Ovary (tissue), 9 donors: ENCODE measurements around the gene FRMD4A. TPM values are rescaled to one million over a fixed set of nuclear protein-coding genes. Genes with fewer than 3 reads are reported as not detected.
"Not testable (repeated sequence)": the region's sequence is repeated elsewhere in the genome, so short reads cannot be mapped to it uniquely, and the experiment has no call there.

Experiments used
- DNase-seq, 5 donors: peaks; one replicate each; pipeline ENCODE4 v3.0.0-alpha.2; 2019 to 2020
- H3K27ac ChIP-seq, 2 donors: fragments of 200-600 bp; one replicate each; pipeline versions ENCODE4 v1.5.1 to v1.8.0; 2019 to 2022
- H3K27me3 ChIP-seq: fragments of 200-600 bp; one replicate; pipeline ENCODE4 v1.8.0; 2022
- H3K36me3 ChIP-seq: fragments of 200-600 bp; sonication (generic); one replicate; pipeline ENCODE4 v1.5.1; 2019
- H3K4me1 ChIP-seq: one replicate; pipeline ENCODE4 v1.8.1; 2013; ENCODE audit warnings: mild to moderate bottlenecking, moderate library complexity; ENCODE audit not compliant: insufficient read depth
- H3K4me3 ChIP-seq: fragments of 200-600 bp; sonication (generic); one replicate; pipeline ENCODE4 v1.5.1; 2017
- H3K9me3 ChIP-seq, 2 donors: fragments of 200-600 bp in 1 of 2; sonication (generic) in 1 of 2; one replicate each; pipeline versions ENCODE4 v1.5.1 to v1.8.1; 2013 to 2019; ENCODE audit warnings: mild to moderate bottlenecking in 1 of 2, moderate library complexity in 1 of 2
- EP300 ChIP-seq: sonication (generic); formaldehyde crosslinking; IDR thresholded peaks from one replicate; pipeline ENCODE4 v1.6.1; 2017; ENCODE audit warnings: antibody characterized with exemption
- POLR2A ChIP-seq: fragments of 450-650 bp; IDR thresholded peaks from one replicate; pipeline ENCODE4 v1.6.1; 2017; ENCODE audit warnings: antibody characterized with exemption, mild to moderate bottlenecking, moderate library complexity
- WGBS, 3 donors: extraction: QIAGEN DNeasy Blood & Tissue Kit in 1 of 3; methylation state at CpG; one replicate each; pipeline versions ENCODE4 v1.1.5 to v1.1.7; 2013 to 2017; 5-methylcytosine and 5-hydroxymethylcytosine counted together
- intact Hi-C, 4 donors: fragments of 100-400 bp; cut with DNase I; formaldehyde crosslinking; loops; one replicate each; pipeline versions ENCODE4 v1.11.0 to v1.15.1; 2022 to 2023
- polyA plus RNA-seq, 2 donors: library from polyadenylated mRNA; stranded (reverse); fragments of 200-250 nt in 1 of 2; fragments of 350-450 nt in 1 of 2; fragmentation: Illumina TruSeq in 1 of 2; extraction: RNeasy Lipid Tissue Mini Kit (QIAGEN cat#74804) in 1 of 2; gene quantifications; one replicate each; pipeline ENCODE4 v1.2.3, GENCODE V29; 2013 to 2014
- total RNA-seq, 7 donors: library from RNA; depleted of rRNA in 2 of 7; stranded (reverse); fragments of >200 nt in 2 of 7; fragmentation: NEBNext Ultra II Directional in 3 of 7; extraction: Animal tissue kit (Norgen Biotek cat#: 25700) in 3 of 7; gene quantifications; one replicate each; pipeline versions ENCODE4 v1.1.0 to v1.2.4, GENCODE V29; 2016 to 2023
- TF ChIP-seq, protein P1 (sequence below), 3 donors: fragments of 450-650 bp in 2 of 3; fragments of 200-600 bp in 1 of 3; IDR thresholded peaks; one replicate each; pipeline versions ENCODE4 v1.5.1 to v1.8.0; 2016 to 2022; ENCODE audit warnings: antibody characterized with exemption in 3 of 3, mild to moderate bottlenecking in 1 of 3
- donor health status: DM: no; HTN: no; CAD: no; lungs with moderate emphysema.
- donor health status: DM: no; HTN: no; CAD: no.
- donor health status: Bipolar disorder and iron deficiency.
- donor health status: DM: yes; HTN: yes; CAD: no.
- donor health status: DM: no; HTN: no; CAD: no.
- donor health status: DM: yes; HTN: yes; CAD: no.

The FRMD4A gene
- total and polyA plus RNA-seq, 9 donors, result 5.5 to 24.7 (median 11.3) TPM

DNA sequence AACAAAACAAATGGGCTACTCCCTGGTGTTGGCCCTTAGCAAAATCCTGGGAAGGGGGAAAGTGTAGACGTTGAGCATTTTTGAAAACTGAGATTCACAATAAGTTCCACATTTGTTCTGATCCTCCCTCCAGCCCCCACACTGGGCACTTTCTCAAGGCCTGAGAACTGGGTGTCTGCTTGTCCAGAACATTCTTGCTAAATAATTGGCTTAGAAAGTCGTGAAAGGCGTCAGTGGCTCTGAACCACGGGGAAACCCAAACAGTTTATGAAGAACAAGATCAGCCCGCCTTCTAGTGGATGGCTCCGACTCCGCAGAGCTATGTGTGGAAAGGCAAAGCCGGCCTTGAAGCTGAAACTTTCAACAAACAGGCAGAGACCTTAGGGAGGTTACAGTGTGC, 373.9 kb downstream of the FRMD4A start:
- intact Hi-C loops, result loop anchor here in 2 of 4 donors (10.0 kb wide), 2 partner anchors 162 to 172 kb away; no protein-coding TSS in a partner anchor
- peak; percentile 49 to 85 (median 73) for DNase-seq
- 4 to 13% (median 6%) methylated on average over 8 of the region's 8 CpGs for WGBS, 3 donors
- Histone ChIP-seq H3K36me3 (no peaks in the 10 kb centered on the region), H3K4me1 (peaks cover 7% of the 10 kb centered on the region), H3K27ac (peak overlapping the region in 1 of 2 donors; percentile 56), H3K9me3 (no peaks in the 10 kb centered on the region), H3K4me3 (no peak overlapping the region), H3K27me3 (no peaks in the 10 kb centered on the region)
- TF ChIP-seq POLR2A, result no peak
- TF ChIP-seq, protein P1, sequence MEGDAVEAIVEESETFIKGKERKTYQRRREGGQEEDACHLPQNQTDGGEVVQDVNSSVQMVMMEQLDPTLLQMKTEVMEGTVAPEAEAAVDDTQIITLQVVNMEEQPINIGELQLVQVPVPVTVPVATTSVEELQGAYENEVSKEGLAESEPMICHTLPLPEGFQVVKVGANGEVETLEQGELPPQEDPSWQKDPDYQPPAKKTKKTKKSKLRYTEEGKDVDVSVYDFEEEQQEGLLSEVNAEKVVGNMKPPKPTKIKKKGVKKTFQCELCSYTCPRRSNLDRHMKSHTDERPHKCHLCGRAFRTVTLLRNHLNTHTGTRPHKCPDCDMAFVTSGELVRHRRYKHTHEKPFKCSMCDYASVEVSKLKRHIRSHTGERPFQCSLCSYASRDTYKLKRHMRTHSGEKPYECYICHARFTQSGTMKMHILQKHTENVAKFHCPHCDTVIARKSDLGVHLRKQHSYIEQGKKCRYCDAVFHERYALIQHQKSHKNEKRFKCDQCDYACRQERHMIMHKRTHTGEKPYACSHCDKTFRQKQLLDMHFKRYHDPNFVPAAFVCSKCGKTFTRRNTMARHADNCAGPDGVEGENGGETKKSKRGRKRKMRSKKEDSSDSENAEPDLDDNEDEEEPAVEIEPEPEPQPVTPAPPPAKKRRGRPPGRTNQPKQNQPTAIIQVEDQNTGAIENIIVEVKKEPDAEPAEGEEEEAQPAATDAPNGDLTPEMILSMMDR (IDR thresholded peaks at IDR 0.05), result peak in 2 of 3 donors; percentile 29 to 36
- TF ChIP-seq EP300, result no peak

DNA sequence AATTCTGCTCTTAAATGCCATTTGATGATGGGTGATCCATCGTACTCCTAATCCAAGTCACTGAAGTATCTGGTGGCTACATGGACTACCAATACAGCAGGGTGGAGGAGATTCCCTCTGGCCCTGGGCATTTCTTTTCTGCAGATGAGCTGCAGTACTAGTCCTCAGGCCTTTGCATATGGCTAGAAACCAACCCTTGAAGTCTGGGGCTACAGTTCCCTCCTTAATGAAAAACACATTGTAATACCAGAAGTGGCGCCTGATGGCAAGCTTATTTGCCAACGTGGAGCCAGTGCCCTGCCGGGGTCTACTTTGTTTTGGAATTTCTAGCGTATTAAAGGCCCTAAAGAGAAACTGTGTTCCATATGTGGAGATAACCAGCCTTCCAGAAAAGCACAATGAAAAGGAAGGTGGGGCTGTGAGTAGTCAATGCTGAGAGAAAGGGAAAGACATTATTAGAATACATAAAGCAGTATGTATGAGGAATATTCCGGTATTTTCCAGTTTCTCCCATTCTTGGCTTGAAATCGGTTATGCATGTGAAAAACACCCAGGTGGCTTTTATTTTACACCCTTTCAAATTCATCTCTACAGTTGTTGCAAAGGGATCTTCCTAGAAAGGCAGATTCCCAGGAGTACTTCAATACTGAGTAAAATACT, 375.2 kb downstream of the FRMD4A start:
- TF ChIP-seq, protein P1 (IDR thresholded peaks at IDR 0.05), result no peak
- TF ChIP-seq POLR2A (no peak), EP300 (no peak)
- H3K9me3 ChIP-seq, result no peaks in the 10 kb centered on the region
- intact Hi-C loops, result loop anchor here in 2 of 4 donors (10.0 kb wide), 2 partner anchors 161 to 171 kb away; no protein-coding TSS in a partner anchor
- WGBS, 3 donors, result 71 to 76% (median 71%) methylated on average over 7 of the region's 7 CpGs
- H3K4me3 ChIP-seq, result no peak overlapping the region
- DNase-seq, result no peak
- H3K4me1 ChIP-seq, result peaks cover 5% of the 10 kb centered on the region
- no peak overlapping the region for H3K27ac ChIP-seq
- H3K27me3 ChIP-seq, result no peaks in the 10 kb centered on the region
- no peaks in the 10 kb centered on the region for H3K36me3 ChIP-seq

DNA sequence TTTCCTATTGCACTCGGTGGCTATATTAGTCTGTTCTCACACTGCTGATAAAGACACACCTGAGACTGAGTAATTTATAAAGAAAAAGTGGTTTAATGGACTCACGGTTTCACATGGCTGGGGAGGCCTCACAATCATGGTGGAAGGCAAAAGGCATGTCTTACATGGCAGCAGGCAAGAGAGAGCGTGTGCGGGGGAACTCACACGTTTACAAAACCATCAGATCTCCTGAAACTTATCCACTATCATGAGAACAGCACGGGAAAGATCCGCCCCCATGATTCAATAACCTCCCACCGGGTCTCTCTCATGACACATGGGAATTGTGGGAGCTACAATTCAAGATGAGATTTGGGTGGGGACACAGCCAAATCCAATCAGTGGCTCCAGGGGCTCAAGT, 376.5 kb downstream of the FRMD4A start:
- not testable (repeated sequence) for H3K27me3 ChIP-seq, H3K36me3 ChIP-seq, H3K9me3 ChIP-seq, H3K4me3 ChIP-seq, DNase-seq, H3K4me1 ChIP-seq, H3K27ac ChIP-seq
- intact Hi-C loops, result loop anchor here in 2 of 4 donors (10.0 kb wide), 2 partner anchors 159 to 169 kb away; no protein-coding TSS in a partner anchor
- 88 to 95% (median 92%) methylated on average over 8 of the region's 8 CpGs for WGBS, 3 donors

DNA sequence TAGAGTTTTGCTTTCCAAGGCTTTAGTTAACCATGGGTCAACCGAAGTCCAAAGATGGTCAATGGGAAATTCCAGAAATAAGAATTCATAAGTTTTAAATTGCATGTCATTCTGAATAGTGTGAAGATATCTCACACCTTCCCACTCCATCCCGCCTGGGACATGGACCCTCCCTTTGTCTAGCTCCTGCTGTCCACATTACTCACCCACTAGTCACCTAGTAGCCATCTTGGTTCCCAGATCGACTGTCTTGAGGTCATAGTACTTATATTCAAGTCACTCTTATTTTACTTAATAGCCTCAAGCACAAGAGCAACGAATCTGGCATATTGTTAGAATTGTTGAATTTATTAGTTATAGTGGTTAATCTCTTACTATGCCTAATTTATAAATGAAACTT, 377.4 kb downstream of the FRMD4A start:
- 77 to 92% (median 90%) methylated on average over 4 of the region's 4 CpGs for WGBS, 3 donors
- DNase-seq, result no peak
- Histone ChIP-seq H3K27me3 (no peaks in the 10 kb centered on the region), H3K4me3 (no peak overlapping the region), H3K4me1 (peaks cover 3% of the 10 kb centered on the region), H3K9me3 (no peaks in the 10 kb centered on the region), H3K36me3 (no peaks in the 10 kb centered on the region), H3K27ac (no peak overlapping the region)
- TF ChIP-seq, protein P1 (IDR thresholded peaks at IDR 0.05), result no peak
- TF ChIP-seq POLR2A (no peak), EP300 (no peak)
- intact Hi-C loops, result loop anchor here in 2 of 4 donors (10.0 kb wide), 2 partner anchors 159 to 169 kb away; no protein-coding TSS in a partner anchor

DNA sequence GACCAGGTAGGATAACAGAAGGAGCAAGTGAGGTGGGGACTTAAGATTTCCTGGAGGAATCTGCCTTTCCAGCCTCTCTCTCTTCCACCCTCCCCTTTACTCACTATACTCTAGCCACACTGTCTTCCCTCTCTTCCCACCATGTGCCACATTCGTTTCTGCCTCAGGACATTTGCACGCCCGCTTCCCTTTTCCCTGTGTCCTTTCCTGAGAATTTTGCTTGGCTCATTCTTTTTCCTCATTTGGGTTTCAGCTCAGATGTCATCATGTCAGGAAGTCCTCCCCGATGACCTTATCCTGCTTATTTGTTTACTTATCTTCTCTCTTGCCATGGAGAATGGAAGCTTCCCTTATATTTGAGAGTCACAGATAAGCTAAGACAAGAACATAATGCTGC, 380.2 kb downstream of the FRMD4A start:
- TF ChIP-seq POLR2A (no peak), EP300 (no peak)
- TF ChIP-seq, protein P1 (IDR thresholded peaks at IDR 0.05), result no peak
- no peaks in the 10 kb centered on the region for H3K36me3 ChIP-seq
- intact Hi-C loops, result loop anchor here in 2 of 4 donors (10.0 kb wide), 2 partner anchors 156 to 166 kb away; no protein-coding TSS in a partner anchor
- no peak overlapping the region for H3K4me3 ChIP-seq
- no peak overlapping the region for H3K27ac ChIP-seq
- no peaks in the 10 kb centered on the region for H3K9me3 ChIP-seq
- no peaks in the 10 kb centered on the region for H3K4me1 ChIP-seq
- no peak for DNase-seq
- no peaks in the 10 kb centered on the region for H3K27me3 ChIP-seq
- WGBS, 3 donors, result 84 to 89% (median 88%) methylated on average over 4 of the region's 4 CpGs
